ENCODE results near the gene SEC22C. TPM values are rescaled to one million over a fixed set of nuclear protein-coding genes. Genes with fewer than 3 reads are reported as not detected.
A peak's percentile ranks its signal among the peaks of the same experiment; 100 is the strongest.

Gene SEC22C
- total and polyA plus RNA-seq, 2 of the 4 experiments (the other 2 are of a cell fraction), result 24.0 to 43.9 TPM

- intact Hi-C loops (cut with micrococcal nuclease), result no loop called here
- no peak overlapping the region for H2AFZ ChIP-seq (replicated peaks; ENCODE audit: low read length, poor library complexity)
Measured at GRCh38 chr3:42529468-42529867, 52.3 kb downstream of the SEC22C start.

More at GRCh38 chr3:42529468-42529867, 52.3 kb downstream of the SEC22C start:
- no TSS peak for BruUV-seq (replicated peaks)
- in situ Hi-C loops (cut with MboI; ENCODE audit: low sequenced_read_pairs), result no loop called here
- no peaks in the 10 kb centered on the region for H4K20me1 ChIP-seq (ENCODE audit: insufficient read depth, low read length)
- ATAC-seq (ENCODE audit: low read depth) (no peak), DNase-seq (no peak)
- no peak overlapping the region for H3K4ac ChIP-seq (ENCODE audit: low read depth, low read length)
- no peak overlapping the region for H3K4me3 ChIP-seq (ENCODE audit: insufficient read depth, low read depth, low read length)
- TF ChIP-seq SMC3 (IDR thresholded peaks at IDR 0.05; ENCODE audit: low read depth, low read length), result no peak
- no peak overlapping the region for H3K18ac ChIP-seq (ENCODE audit: low read depth, low read length)
- H3K9me1 ChIP-seq (ENCODE audit: insufficient read depth, low read length), result no peaks in the 10 kb centered on the region
- no peak overlapping the region for H3K56ac ChIP-seq (ENCODE audit: extremely low read depth, insufficient read depth, low read length)
- no peaks in the 10 kb centered on the region for H3K79me1 ChIP-seq (ENCODE audit: low read depth in 1 of 2, low read length in 2 of 2)
- H3K23ac ChIP-seq (ENCODE audit: low read depth, low read length), result no peak overlapping the region
- H3K9me3 ChIP-seq (ENCODE audit: control insufficient read depth, insufficient read depth, low read length), result no peaks in the 10 kb centered on the region
- H2BK15ac ChIP-seq (ENCODE audit: low read depth, low read length), result no peak overlapping the region
- no peak overlapping the region for H2AK5ac ChIP-seq (ENCODE audit: low read depth, low read length)
- ChIA-PET POLR2A (ENCODE audit: unreplicated experiment) (no interaction called here), CTCF (no interaction called here)
- dilution Hi-C loops (cut with HindIII; ENCODE audit: low sequenced_read_pairs, unreplicated experiment), result no loop called here
- H3K36me3 ChIP-seq (ENCODE audit: control insufficient read depth, insufficient read depth, low read length), result no peaks in the 10 kb centered on the region
- WGBS, 2 experiments (ENCODE audit: extremely low coverage in 2 of 2, insufficient read length in 1 of 2), result no CpG with 5 or more reads among the region's 2 CpGs
- H2BK20ac ChIP-seq (ENCODE audit: low read depth, low read length), result no peak overlapping the region
- no peak overlapping the region for H3K4me2 ChIP-seq (ENCODE audit: low read depth, low read length)
- no peak overlapping the region for H4K5ac ChIP-seq (ENCODE audit: low read depth, low read length)
- no peak overlapping the region for H3K14ac ChIP-seq (replicated peaks; ENCODE audit: low read depth, low read length)
- H3K9ac ChIP-seq (ENCODE audit: low read depth, low read length), result no peak overlapping the region
- H3K27me3 ChIP-seq (ENCODE audit: control insufficient read depth, insufficient read depth, low read length), result peaks cover 13% of the 10 kb centered on the region
- H3K4me1 ChIP-seq (ENCODE audit: control insufficient read depth, insufficient read depth, low read length), result no peaks in the 10 kb centered on the region
- H4K8ac ChIP-seq (ENCODE audit: low read depth in 2 of 2, low read length in 2 of 2), result no peak overlapping the region
- H3K27ac ChIP-seq (ENCODE audit: insufficient read depth, low read length), result no peak overlapping the region
- peak overlapping the region; percentile 55 for H2AK9ac ChIP-seq (replicated peaks; ENCODE audit: low read depth, low read length, poor library complexity)
- H2BK120ac ChIP-seq (ENCODE audit: low read depth, low read length), result no peak overlapping the region
- H2BK5ac ChIP-seq (ENCODE audit: low read depth, low read length, poor library complexity, severe bottlenecking), result no peak overlapping the region
- no peak overlapping the region for H4K91ac ChIP-seq (ENCODE audit: insufficient read depth, low read depth, low read length)

All from IMR-90 (cell line).